ENCODE data around the gene IFNA10.
"Not testable (repeated sequence)": the region's sequence is repeated elsewhere in the genome, so short reads cannot be mapped to it uniquely, and the experiment has no call there.

Gene IFNA10

DNA sequence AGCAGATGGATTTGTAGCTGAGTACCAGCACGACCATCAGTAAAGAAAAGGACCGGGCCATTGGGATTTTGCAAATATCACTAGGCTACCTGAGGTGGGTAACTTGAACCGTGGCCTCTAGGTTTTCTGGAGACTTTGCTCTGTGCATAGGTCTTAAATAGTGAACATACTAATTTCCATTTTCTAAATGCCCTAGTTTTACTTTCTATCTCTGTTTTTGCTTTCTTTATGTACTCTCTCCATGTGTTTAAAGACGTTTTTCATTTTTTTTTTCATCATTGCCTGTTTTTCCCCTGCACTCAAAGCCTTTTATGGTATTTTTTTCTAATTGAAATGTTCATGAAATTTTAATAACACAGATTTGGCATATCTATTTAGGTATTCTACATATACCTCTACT lies 4.8 kb downstream of the IFNA10 start, which contains the start of gene IFNA7:
Gene IFNA7, minus strand, starts transcription at position 101 of the 400 bp plus-strand sequence. Its CDS starts 40 bp downstream, at position 61.
- TF ChIP-seq CTCF (IDR thresholded peaks at IDR 0.05) = not testable (repeated sequence)

- TF ChIP-seq CTCF (IDR thresholded peaks at IDR 0.05) = peak; percentile 74
Measured at GRCh38 chr9:21194867-21195776, 11.8 kb downstream of the IFNA10 start.

DNA sequence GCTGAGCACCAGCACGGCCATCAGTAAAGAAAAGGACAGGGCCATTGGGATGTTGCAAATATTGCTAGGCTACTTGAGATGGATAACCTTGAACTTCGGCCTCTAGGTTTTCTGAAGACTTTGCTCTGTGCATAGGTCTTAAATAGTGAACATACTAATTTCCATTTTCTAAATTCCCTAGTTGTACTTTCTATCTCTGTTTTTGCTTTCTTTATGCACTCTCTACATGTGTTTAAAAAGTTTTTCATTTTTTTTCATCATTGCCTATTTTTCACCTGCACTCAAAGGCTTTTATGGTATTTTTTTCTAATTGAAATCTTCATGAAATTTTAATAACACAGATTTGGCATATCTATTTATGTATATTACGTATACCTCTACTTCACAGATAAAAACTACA lies 19.5 kb downstream of the IFNA10 start, which contains the start of gene IFNA4:
Gene IFNA4, minus strand, starts transcription at position 101 of the 400 bp plus-strand sequence. Its CDS starts 56 bp downstream, at position 45.
- not testable (repeated sequence) for TF ChIP-seq CTCF (IDR thresholded peaks at IDR 0.05)

DNA sequence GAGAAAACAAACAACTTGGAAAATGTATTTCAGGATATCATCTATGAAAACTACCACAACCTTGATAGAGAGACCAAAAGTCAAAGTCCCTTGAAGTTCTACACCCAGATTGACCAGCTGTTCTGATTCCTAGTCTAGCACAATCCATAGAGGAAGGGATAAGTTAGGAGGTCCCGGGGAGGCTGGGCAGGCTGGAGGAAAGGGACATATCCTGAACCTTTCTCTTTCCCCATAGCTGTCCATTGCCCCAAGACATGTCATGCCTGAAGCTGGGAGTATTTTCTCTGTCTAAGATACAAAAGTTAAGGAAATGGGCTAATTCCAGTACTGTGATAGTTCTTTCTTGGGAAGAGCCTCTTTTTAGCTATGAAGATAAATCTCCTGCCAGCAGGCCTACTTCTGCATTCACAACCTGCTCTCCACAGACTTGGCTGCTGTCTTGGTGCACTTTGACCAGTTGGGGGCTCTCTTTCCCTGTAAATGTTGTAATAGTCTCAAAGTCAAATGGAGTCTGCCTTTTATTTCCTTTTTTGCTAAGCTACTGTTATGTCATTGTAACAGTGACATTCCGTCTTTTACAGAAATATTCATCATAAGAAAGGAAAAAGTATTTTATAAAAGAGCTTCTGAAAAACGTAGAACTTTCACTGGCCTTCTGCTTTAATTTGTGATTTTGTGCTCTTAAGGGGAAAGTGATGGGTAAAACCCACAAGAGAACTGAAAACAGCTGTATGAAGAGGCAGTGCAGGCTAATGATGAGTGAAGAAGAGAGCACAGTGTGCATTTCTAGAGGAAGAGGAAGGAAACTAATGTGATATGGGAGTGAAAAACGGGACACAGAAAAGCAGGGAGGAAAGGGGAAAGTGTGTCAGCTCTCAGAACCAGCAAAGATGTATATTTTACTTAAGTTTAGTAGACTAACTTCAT lies 23.9 kb downstream of the IFNA10 start:
- TF ChIP-seq CTCF (IDR thresholded peaks at IDR 0.05) = peak; percentile 53

DNA sequence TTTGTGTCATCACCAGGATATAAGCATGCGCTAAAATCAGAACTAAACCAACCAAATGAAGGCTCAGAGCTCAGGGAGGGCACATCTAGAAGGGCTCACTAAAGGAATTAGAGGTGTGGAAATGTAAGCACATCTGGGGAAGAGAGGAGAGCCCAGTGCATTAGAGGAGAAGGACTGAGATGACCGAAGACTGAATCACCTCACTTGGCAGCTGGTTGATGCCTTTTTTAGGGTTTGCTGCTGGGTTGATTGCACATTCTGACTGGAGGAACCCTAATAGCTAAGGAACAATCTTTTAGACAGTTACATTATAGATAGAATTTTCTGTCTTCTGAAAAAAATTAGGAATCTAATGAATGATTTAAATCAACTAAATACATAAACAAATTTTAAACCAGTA lies 32.3 kb downstream of the IFNA10 start:
- no peak for TF ChIP-seq CTCF (IDR thresholded peaks at IDR 0.05)

DNA sequence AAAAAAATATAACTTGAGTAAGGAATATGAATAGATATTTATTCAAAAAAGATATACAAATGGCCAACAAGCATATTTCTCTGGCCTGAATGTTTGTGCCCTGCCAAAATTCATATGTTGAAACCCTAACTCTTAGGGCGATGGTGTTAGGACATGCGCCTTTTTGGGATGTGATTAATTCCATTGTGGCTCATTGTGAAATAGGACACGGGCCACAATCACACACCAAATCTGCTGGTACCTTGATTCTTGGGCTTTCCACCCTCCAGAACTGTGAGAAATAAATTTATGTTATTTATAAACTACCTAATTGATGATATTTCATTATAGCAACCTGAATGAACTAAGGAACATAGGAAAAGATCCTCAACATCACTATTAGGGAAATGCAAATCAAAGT lies 34.8 kb downstream of the IFNA10 start:
- no peak for TF ChIP-seq CTCF (IDR thresholded peaks at IDR 0.05)

DNA sequence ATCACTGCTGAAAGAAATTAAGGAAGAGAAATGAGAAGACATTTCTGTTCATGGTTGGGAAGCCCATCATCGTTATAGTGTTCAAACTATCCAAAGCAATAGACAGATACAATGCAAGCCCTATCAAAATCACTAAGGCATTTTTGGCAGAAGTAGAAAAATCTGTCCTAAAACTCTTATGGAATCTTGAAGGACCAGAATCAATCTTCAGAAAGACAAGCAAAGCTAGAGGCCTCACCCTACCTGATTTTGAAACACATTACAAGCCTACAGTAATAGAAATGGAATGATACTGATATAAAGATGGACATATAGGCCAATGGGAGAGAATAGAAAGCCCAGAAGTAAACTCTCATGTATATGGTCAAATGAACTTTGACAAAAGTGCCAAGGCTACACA lies 35.6 kb downstream of the IFNA10 start:
- TF ChIP-seq CTCF (IDR thresholded peaks at IDR 0.05) = no peak
